Activated CD4-positive, alpha-beta T cell treated with anti-CD3 and anti-CD28 coated beads, Interleukin-2, amount 10 ng/mL, durations not matched to agents 7 days and 5 days (primary cell): ENCODE data around the gene FAM170B. TPM values are rescaled to one million over a fixed set of nuclear protein-coding genes. Genes with fewer than 3 reads are reported as not detected.

Experiments used
- CTCF ChIA-PET: fragments of 350-600 bp; sonication (Branson Sonifier 250); formaldehyde crosslinking; loops from one replicate; lab custom pipeline; 2021; ENCODE audit warnings: antibody characterized with exemption; lab: Charles Lee
- POLR2A ChIA-PET: fragments of 350-600 bp; sonication (Branson Sonifier 250); formaldehyde crosslinking; loops from one replicate; lab custom pipeline; 2021; ENCODE audit warnings: antibody characterized with exemption; lab: Charles Lee
- DNase-seq: peaks from one replicate; pipeline ENCODE4 v3.0.0-alpha.2; 2020
- H3K27ac Mint-ChIP-seq: one replicate; pipeline ENCODE4 v1.8.0; 2021; ENCODE audit warnings: mild to moderate bottlenecking, moderate library complexity, mixed read lengths
- H3K27me3 Mint-ChIP-seq: one replicate; pipeline ENCODE4 v1.8.0; 2021; ENCODE audit warnings: mixed read lengths
- H3K36me3 Mint-ChIP-seq: one replicate; pipeline ENCODE4 v1.8.0; 2021; ENCODE audit warnings: low read depth, mixed read lengths
- H3K4me1 Mint-ChIP-seq: one replicate; pipeline ENCODE4 v1.8.0; 2021; ENCODE audit warnings: mixed read lengths
- H3K4me3 Mint-ChIP-seq: one replicate; pipeline ENCODE4 v1.8.0; 2021; ENCODE audit warnings: mild to moderate bottlenecking, moderate library complexity, mixed read lengths
- H3K9me3 Mint-ChIP-seq: one replicate; pipeline ENCODE4 v1.8.0; 2021; ENCODE audit warnings: mixed read lengths
- total RNA-seq, 2 experiments: library from RNA; stranded (reverse); gene quantifications; one replicate each; pipeline ENCODE4 v1.2.3, GENCODE V29; 2021

FAM170B gene
- not detected for total RNA-seq

GRCh38 chr10:49133706-49134248 lies at the start of gene FAM170B:
Gene FAM170B, minus strand, starts transcription at chr10:49134021. Its CDS starts 103 bp downstream, at chr10:49133918.
- CTCF ChIA-PET, result no interaction called here
- POLR2A ChIA-PET, result no interaction called here
- H3K4me1 Mint-ChIP-seq, result no peaks in the 10 kb centered on the region

GRCh38 chr10:49182776-49183175 lies 49.0 kb upstream of the FAM170B start:
- CTCF ChIA-PET, result interaction anchor here (0.6 kb wide), 1 partner anchor 743 kb away, joined by 4 read pairs; no protein-coding TSS in a partner anchor
- no peak for DNase-seq
- H3K9me3 Mint-ChIP-seq, result no peaks in the 10 kb centered on the region
- peaks cover 2% of the 10 kb centered on the region for H3K36me3 Mint-ChIP-seq
- H3K27ac Mint-ChIP-seq, result no peak overlapping the region
- peaks cover 9% of the 10 kb centered on the region for H3K27me3 Mint-ChIP-seq
- no peak overlapping the region for H3K4me3 Mint-ChIP-seq
- H3K4me1 Mint-ChIP-seq, result peaks cover 62% of the 10 kb centered on the region
- POLR2A ChIA-PET, result no interaction called here

More at GRCh38 chr10:49133706-49134248, at the start of gene FAM170B:
- Mint-ChIP-seq H3K4me3 (no peak within 1 kb of the TSS), H3K27ac (no peak within 1 kb of the TSS), H3K9me3 (no peaks in the 10 kb centered on the region), H3K36me3 (no peaks in the 10 kb centered on the region), H3K27me3 (peaks cover 17% of the 10 kb centered on the region)
- no peak for DNase-seq

GRCh38 chr10:49180444-49180860 lies 46.6 kb upstream of the FAM170B start:
- Mint-ChIP-seq H3K4me1 (peaks cover 70% of the 10 kb centered on the region), H3K27me3 (no peaks in the 10 kb centered on the region), H3K4me3 (no peak overlapping the region), H3K9me3 (no peaks in the 10 kb centered on the region), H3K27ac (no peak overlapping the region), H3K36me3 (peaks cover 2% of the 10 kb centered on the region)
- CTCF ChIA-PET, result no interaction called here
- POLR2A ChIA-PET, result no interaction called here
- DNase-seq, result no peak

GRCh38 chr10:49179699-49180443 lies 46.0 kb upstream of the FAM170B start:
- H3K27ac Mint-ChIP-seq, result no peak overlapping the region
- peaks cover 66% of the 10 kb centered on the region for H3K4me1 Mint-ChIP-seq
- no peak overlapping the region for H3K4me3 Mint-ChIP-seq
- ChIA-PET CTCF (interaction anchor here (1.2 kb wide), 1 partner anchor 10 kb away, joined by 3 read pairs; no protein-coding TSS in a partner anchor), POLR2A (no interaction called here)
- no peaks in the 10 kb centered on the region for H3K9me3 Mint-ChIP-seq
- H3K27me3 Mint-ChIP-seq, result no peaks in the 10 kb centered on the region
- no peak for DNase-seq
- H3K36me3 Mint-ChIP-seq, result peaks cover 2% of the 10 kb centered on the region

GRCh38 chr10:49178489-49179471 lies 45.0 kb upstream of the FAM170B start:
- no peaks in the 10 kb centered on the region for H3K27me3 Mint-ChIP-seq
- peaks cover 2% of the 10 kb centered on the region for H3K36me3 Mint-ChIP-seq
- no peak for DNase-seq
- H3K9me3 Mint-ChIP-seq, result no peaks in the 10 kb centered on the region
- CTCF ChIA-PET, result interaction anchor here (0.6 to 1.2 kb wide), 2 partner anchors 11 to 240 kb away, joined by 3 read pairs; no protein-coding TSS in a partner anchor
- H3K27ac Mint-ChIP-seq, result peak overlapping the region; percentile 75
- no peak overlapping the region for H3K4me3 Mint-ChIP-seq
- POLR2A ChIA-PET, result no interaction called here
- H3K4me1 Mint-ChIP-seq, result peaks cover 56% of the 10 kb centered on the region

GRCh38 chr10:49177391-49178355 lies 43.9 kb upstream of the FAM170B start:
- POLR2A ChIA-PET, result no interaction called here
- peak overlapping the region; percentile 89 for H3K27ac Mint-ChIP-seq

GRCh38 chr10:49176310-49177268 lies 42.8 kb upstream of the FAM170B start:
- DNase-seq, result no peak
- H3K9me3 Mint-ChIP-seq, result no peaks in the 10 kb centered on the region
- H3K27ac Mint-ChIP-seq, result peak overlapping the region; percentile 89
- ChIA-PET CTCF (interaction anchor here (1.5 to 1.8 kb wide), 2 partner anchors 9 to 15 kb away, joined by 4 to 5 read pairs; no protein-coding TSS in a partner anchor), POLR2A (no interaction called here)
- H3K27me3 Mint-ChIP-seq, result no peaks in the 10 kb centered on the region
- no peak overlapping the region for H3K4me3 Mint-ChIP-seq
- H3K36me3 Mint-ChIP-seq, result no peaks in the 10 kb centered on the region
- peaks cover 41% of the 10 kb centered on the region for H3K4me1 Mint-ChIP-seq

More at GRCh38 chr10:49177391-49178355, 43.9 kb upstream of the FAM170B start:
- H3K4me1 Mint-ChIP-seq, result peaks cover 48% of the 10 kb centered on the region
- H3K27me3 Mint-ChIP-seq, result no peaks in the 10 kb centered on the region
- no peaks in the 10 kb centered on the region for H3K9me3 Mint-ChIP-seq
- H3K4me3 Mint-ChIP-seq, result no peak overlapping the region
- DNase-seq, result peak; percentile 48
- H3K36me3 Mint-ChIP-seq, result peaks cover 2% of the 10 kb centered on the region
- CTCF ChIA-PET, result interaction anchor here (0.6 to 1.8 kb wide), 5 partner anchors 10 to 335 kb away, joined by 3 to 5 read pairs (median 4); no protein-coding TSS in a partner anchor

GRCh38 chr10:49175587-49176309 lies 41.9 kb upstream of the FAM170B start:
- H3K36me3 Mint-ChIP-seq, result no peaks in the 10 kb centered on the region
- H3K9me3 Mint-ChIP-seq, result no peaks in the 10 kb centered on the region
- CTCF ChIA-PET, result interaction anchor here (1.0 to 3.3 kb wide), 3 partner anchors 12 to 519 kb away, joined by 4 to 16 read pairs (median 9); no protein-coding TSS in a partner anchor
- H3K27ac Mint-ChIP-seq, result no peak overlapping the region
- POLR2A ChIA-PET, result no interaction called here
- DNase-seq, result no peak
- peaks cover 34% of the 10 kb centered on the region for H3K4me1 Mint-ChIP-seq
- H3K27me3 Mint-ChIP-seq, result no peaks in the 10 kb centered on the region
- H3K4me3 Mint-ChIP-seq, result no peak overlapping the region

- Mint-ChIP-seq H3K27me3 (no peaks in the 10 kb centered on the region), H3K27ac (no peak overlapping the region), H3K4me1 (peaks cover 27% of the 10 kb centered on the region), H3K36me3 (no peaks in the 10 kb centered on the region), H3K4me3 (no peak overlapping the region), H3K9me3 (no peaks in the 10 kb centered on the region)
- CTCF ChIA-PET, result interaction anchor here (0.6 to 3.3 kb wide), 4 partner anchors 11 to 519 kb away, joined by 3 to 16 read pairs (median 6); no protein-coding TSS in a partner anchor
- no peak for DNase-seq
- POLR2A ChIA-PET, result no interaction called here
These were observed 41.2 kb upstream of the FAM170B start for GRCh38 chr10:49174926-49175500.
